SK-N-SH (cell line): ENCODE results near the gene CHKB.

Experiments used
- EP300 ChIP-seq, 2 experiments: IDR thresholded peaks; 2 replicates each; pipeline versions ENCODE4 v1.4.0 to v1.6.1; 2012; ENCODE audit warnings: borderline replicate concordance in 1 of 2, low read depth in 1 of 2, low read length in 1 of 2
- EZH2phosphoT487 ChIP-seq: fragments of 200-600 bp; sonication (generic); IDR thresholded peaks from 2 replicates; pipeline ENCODE4 v1.6.1; 2017; ENCODE audit warnings: low read depth, mixed run types, mild to moderate bottlenecking, antibody characterized with exemption, moderate library complexity, borderline replicate concordance
- GABPA ChIP-seq: IDR thresholded peaks from 2 replicates; pipeline ENCODE4 v1.4.0; 2012; ENCODE audit warnings: low read depth, mild to moderate bottlenecking
- JUND ChIP-seq: IDR thresholded peaks from 2 replicates; pipeline ENCODE4 v1.4.0; 2012
- NRF1 ChIP-seq: IDR thresholded peaks from 2 replicates; pipeline ENCODE4 v1.6.1; 2012; ENCODE audit warnings: low read depth, mild to moderate bottlenecking, low read length
- POLR2AphosphoS5 ChIP-seq: IDR thresholded peaks from 2 replicates; pipeline ENCODE4 v1.6.1; 2012; ENCODE audit warnings: low read depth, low read length
- RFX5 ChIP-seq: IDR thresholded peaks from 2 replicates; pipeline ENCODE4 v1.6.1; 2012; ENCODE audit warnings: mild to moderate bottlenecking, improper control_type of control experiment, low read length
- SIN3A ChIP-seq: IDR thresholded peaks from 2 replicates; pipeline ENCODE4 v1.6.1; 2012; ENCODE audit warnings: low read depth, mild to moderate bottlenecking, low read length, moderate library complexity, borderline replicate concordance
- SMC3 ChIP-seq: IDR thresholded peaks from 2 replicates; pipeline ENCODE4 v1.6.1; 2012; ENCODE audit warnings: low read depth, low read length, improper control_type of control experiment
- YY1 ChIP-seq: IDR thresholded peaks from 2 replicates; pipeline ENCODE4 v1.4.0; 2012; ENCODE audit warnings: low read depth, mild to moderate bottlenecking
- TF ChIP-seq, protein P1 (sequence below): fragments of 150-350 bp; IDR thresholded peaks from 2 replicates; pipeline ENCODE4 v1.6.1; 2017; ENCODE audit warnings: antibody characterized with exemption, low read length, low read depth, borderline replicate concordance
- TF ChIP-seq, protein P2 (sequence below): fragments of 200-600 bp; sonication (generic); IDR thresholded peaks from 2 replicates; pipeline ENCODE4 v1.6.1; 2017; ENCODE audit warnings: antibody characterized with exemption, mild to moderate bottlenecking, moderate library complexity
- TF ChIP-seq, protein P3 (sequence below): IDR thresholded peaks from 2 replicates; pipeline ENCODE4 v1.4.0; 2012; ENCODE audit warnings: low read depth
- TF ChIP-seq, protein P4 (sequence below): IDR thresholded peaks from 2 replicates; pipeline ENCODE4; 2012

DNA sequence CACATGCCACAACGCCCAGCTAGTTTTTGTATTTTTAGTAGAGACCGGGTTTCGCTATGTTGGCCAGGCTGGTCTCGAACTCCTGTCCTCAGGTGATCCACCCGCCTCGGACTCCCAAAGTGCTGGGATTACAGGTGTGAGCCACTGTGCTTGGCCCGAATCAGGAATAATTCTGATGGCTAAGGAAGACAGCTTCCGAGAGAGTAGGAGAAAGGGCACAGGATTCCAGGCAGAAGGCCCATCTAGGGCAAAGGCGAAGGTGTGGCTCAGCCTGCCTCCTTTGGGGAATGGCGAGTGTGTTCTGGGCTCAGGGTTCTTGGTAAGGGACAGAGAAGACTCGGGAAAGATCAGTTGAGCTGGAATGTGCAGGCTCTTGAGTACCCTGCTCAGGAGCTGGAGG lies 18.4 kb downstream of the CHKB start:
- TF ChIP-seq, protein P1, sequence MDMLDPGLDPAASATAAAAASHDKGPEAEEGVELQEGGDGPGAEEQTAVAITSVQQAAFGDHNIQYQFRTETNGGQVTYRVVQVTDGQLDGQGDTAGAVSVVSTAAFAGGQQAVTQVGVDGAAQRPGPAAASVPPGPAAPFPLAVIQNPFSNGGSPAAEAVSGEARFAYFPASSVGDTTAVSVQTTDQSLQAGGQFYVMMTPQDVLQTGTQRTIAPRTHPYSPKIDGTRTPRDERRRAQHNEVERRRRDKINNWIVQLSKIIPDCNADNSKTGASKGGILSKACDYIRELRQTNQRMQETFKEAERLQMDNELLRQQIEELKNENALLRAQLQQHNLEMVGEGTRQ, result no peak
- TF ChIP-seq, protein P2, sequence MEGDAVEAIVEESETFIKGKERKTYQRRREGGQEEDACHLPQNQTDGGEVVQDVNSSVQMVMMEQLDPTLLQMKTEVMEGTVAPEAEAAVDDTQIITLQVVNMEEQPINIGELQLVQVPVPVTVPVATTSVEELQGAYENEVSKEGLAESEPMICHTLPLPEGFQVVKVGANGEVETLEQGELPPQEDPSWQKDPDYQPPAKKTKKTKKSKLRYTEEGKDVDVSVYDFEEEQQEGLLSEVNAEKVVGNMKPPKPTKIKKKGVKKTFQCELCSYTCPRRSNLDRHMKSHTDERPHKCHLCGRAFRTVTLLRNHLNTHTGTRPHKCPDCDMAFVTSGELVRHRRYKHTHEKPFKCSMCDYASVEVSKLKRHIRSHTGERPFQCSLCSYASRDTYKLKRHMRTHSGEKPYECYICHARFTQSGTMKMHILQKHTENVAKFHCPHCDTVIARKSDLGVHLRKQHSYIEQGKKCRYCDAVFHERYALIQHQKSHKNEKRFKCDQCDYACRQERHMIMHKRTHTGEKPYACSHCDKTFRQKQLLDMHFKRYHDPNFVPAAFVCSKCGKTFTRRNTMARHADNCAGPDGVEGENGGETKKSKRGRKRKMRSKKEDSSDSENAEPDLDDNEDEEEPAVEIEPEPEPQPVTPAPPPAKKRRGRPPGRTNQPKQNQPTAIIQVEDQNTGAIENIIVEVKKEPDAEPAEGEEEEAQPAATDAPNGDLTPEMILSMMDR, result no peak
- TF ChIP-seq EZH2phosphoT487, result no peak
- TF ChIP-seq EP300 (IDR thresholded peaks at IDR 0.05; ENCODE audit: borderline replicate concordance in 1 of 2, low read depth in 1 of 2, low read length in 1 of 2), result no peak
- no peak for TF ChIP-seq JUND
- no peak for TF ChIP-seq GABPA
- no peak for TF ChIP-seq RFX5
- TF ChIP-seq, protein P3, sequence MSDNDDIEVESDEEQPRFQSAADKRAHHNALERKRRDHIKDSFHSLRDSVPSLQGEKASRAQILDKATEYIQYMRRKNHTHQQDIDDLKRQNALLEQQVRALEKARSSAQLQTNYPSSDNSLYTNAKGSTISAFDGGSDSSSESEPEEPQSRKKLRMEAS, result no peak
- no peak for TF ChIP-seq NRF1
- no peak for TF ChIP-seq SIN3A
- no peak for TF ChIP-seq POLR2AphosphoS5
- no peak for TF ChIP-seq YY1
- no peak for TF ChIP-seq SMC3
- TF ChIP-seq, protein P4, sequence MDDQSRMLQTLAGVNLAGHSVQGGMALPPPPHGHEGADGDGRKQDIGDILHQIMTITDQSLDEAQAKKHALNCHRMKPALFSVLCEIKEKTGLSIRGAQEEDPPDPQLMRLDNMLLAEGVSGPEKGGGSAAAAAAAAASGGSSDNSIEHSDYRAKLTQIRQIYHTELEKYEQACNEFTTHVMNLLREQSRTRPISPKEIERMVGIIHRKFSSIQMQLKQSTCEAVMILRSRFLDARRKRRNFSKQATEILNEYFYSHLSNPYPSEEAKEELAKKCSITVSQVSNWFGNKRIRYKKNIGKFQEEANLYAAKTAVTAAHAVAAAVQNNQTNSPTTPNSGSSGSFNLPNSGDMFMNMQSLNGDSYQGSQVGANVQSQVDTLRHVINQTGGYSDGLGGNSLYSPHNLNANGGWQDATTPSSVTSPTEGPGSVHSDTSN, result no peak
